Fibroblast of lung (primary cell): ENCODE measurements around the gene TENM3. TPM values are rescaled to one million over a fixed set of nuclear protein-coding genes. Genes with fewer than 3 reads are reported as not detected.

Experiments used
- DNase-seq, 2 donors: peaks; one replicate each; pipeline versions ENCODE4 v3.0.0 to v3.0.0-alpha.2; 2010; ENCODE audit warnings: low read depth in 2 of 2
- H2AFZ ChIP-seq: 2 replicates; pipeline ENCODE4 v1.5.1; 2012; ENCODE audit warnings: low read length, control low read depth, inconsistent platforms
- H3K27ac ChIP-seq: 2 replicates; pipeline ENCODE4 v1.5.1; 2011; ENCODE audit warnings: low read length, control low read depth; ENCODE audit not compliant: insufficient read depth
- H3K27me3 ChIP-seq: 2 replicates; pipeline ENCODE4 v1.5.1; 2011; ENCODE audit warnings: mild to moderate bottlenecking, low read length; ENCODE audit not compliant: control insufficient read depth, insufficient read depth
- H3K36me3 ChIP-seq: 2 replicates; pipeline ENCODE4 v1.5.1; 2011; ENCODE audit warnings: low read length; ENCODE audit not compliant: control insufficient read depth, insufficient read depth
- H3K4me1 ChIP-seq: 2 replicates; pipeline ENCODE4 v1.5.1; 2011; ENCODE audit warnings: low read length; ENCODE audit not compliant: control insufficient read depth, insufficient read depth; ENCODE audit errors: extremely low read depth
- H3K4me2 ChIP-seq: 2 replicates; pipeline ENCODE4 v1.5.1; 2011; ENCODE audit warnings: low read length, control low read depth; ENCODE audit not compliant: insufficient read depth; ENCODE audit errors: extremely low read depth
- H3K4me3 ChIP-seq, 4 experiments: fragments of 200-600 bp in 1 of 4; sonication (generic) in 1 of 4; replicated peaks in 1 of 4; 2 replicates each; pipeline ENCODE4 v1.5.1; 2011 to 2016; ENCODE audit warnings: low read length in 4 of 4, low read depth in 3 of 4, mild to moderate bottlenecking in 3 of 4, control low read depth in 2 of 4, inconsistent platforms in 1 of 4, mixed read lengths in 1 of 4; ENCODE audit not compliant: insufficient read depth in 1 of 4; ENCODE audit errors: control extremely low read depth in 1 of 4
- H3K79me2 ChIP-seq: 2 replicates; pipeline ENCODE4 v1.5.1; 2012; ENCODE audit warnings: mild to moderate bottlenecking, low read length, inconsistent platforms; ENCODE audit not compliant: control insufficient read depth, insufficient read depth
- H3K9ac ChIP-seq: 2 replicates; pipeline ENCODE4 v1.5.1; 2011; ENCODE audit warnings: mild to moderate bottlenecking, low read length, control low read depth; ENCODE audit not compliant: insufficient read depth
- H3K9me3 ChIP-seq: 2 replicates; pipeline ENCODE4 v1.5.1; 2012; ENCODE audit warnings: low read depth, low read length; ENCODE audit not compliant: control insufficient read depth, insufficient read depth
- H4K20me1 ChIP-seq: 2 replicates; pipeline ENCODE4 v1.5.1; 2011; ENCODE audit warnings: low read length; ENCODE audit not compliant: control insufficient read depth, insufficient read depth; ENCODE audit errors: extremely low read depth
- EZH2 ChIP-seq: IDR thresholded peaks from 2 replicates; pipeline ENCODE4 v1.5.1; 2012; ENCODE audit warnings: low read length, control low read depth, mild to moderate bottlenecking; ENCODE audit errors: missing control alignments
- polyA plus RNA-seq, 2 donors: library from polyadenylated mRNA; depleted of rRNA in 1 of 2; stranded (reverse) in 1 of 2; unstranded in 1 of 2; fragments of >200 nt; gene quantifications; 2 replicates each; pipeline ENCODE4 v1.2.1, GENCODE V29; 2011 to 2012; ENCODE audit warnings: missing spikeins in 1 of 2
- total RNA-seq: library from RNA; depleted of rRNA; stranded (reverse); fragments of >200 nt; gene quantifications from 2 replicates; pipeline ENCODE4 v1.2.1, GENCODE V29; 2014
- TF ChIP-seq, protein P1 (sequence below), 2 donors: IDR thresholded peaks in 1 of 2; conservative IDR thresholded peaks in 1 of 2; 1 replicate in 1 of 2; 2 replicates in 1 of 2; pipeline ENCODE4 v1.5.1; 2011 to 2012; ENCODE audit warnings: low read length in 2 of 2, control low read depth in 1 of 2, inconsistent platforms in 1 of 2, low read depth in 1 of 2, mild to moderate bottlenecking in 1 of 2

Gene TENM3
- total and polyA plus RNA-seq, 2 donors (not counting 1 experiment from before 2014, with no cell fraction given) = 2.7 to 3.6 TPM

GRCh38 chr4:182766857-182767250, 523.7 kb downstream of the TENM3 start:
- Histone ChIP-seq H3K4me3 (no peak overlapping the region), H3K27me3 (no peaks in the 10 kb centered on the region), H3K9me3 (no peaks in the 10 kb centered on the region), H4K20me1 (no peaks in the 10 kb centered on the region), H2AFZ (no peak overlapping the region), H3K4me1 (no peaks in the 10 kb centered on the region), H3K4me2 (no peak overlapping the region), H3K27ac (no peak overlapping the region), H3K36me3 (no peaks in the 10 kb centered on the region), H3K9ac (no peak overlapping the region), H3K79me2 (no peaks in the 10 kb centered on the region)
- no peak for DNase-seq
- TF ChIP-seq EZH2 = no peak
- TF ChIP-seq, protein P1, sequence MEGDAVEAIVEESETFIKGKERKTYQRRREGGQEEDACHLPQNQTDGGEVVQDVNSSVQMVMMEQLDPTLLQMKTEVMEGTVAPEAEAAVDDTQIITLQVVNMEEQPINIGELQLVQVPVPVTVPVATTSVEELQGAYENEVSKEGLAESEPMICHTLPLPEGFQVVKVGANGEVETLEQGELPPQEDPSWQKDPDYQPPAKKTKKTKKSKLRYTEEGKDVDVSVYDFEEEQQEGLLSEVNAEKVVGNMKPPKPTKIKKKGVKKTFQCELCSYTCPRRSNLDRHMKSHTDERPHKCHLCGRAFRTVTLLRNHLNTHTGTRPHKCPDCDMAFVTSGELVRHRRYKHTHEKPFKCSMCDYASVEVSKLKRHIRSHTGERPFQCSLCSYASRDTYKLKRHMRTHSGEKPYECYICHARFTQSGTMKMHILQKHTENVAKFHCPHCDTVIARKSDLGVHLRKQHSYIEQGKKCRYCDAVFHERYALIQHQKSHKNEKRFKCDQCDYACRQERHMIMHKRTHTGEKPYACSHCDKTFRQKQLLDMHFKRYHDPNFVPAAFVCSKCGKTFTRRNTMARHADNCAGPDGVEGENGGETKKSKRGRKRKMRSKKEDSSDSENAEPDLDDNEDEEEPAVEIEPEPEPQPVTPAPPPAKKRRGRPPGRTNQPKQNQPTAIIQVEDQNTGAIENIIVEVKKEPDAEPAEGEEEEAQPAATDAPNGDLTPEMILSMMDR (conservative IDR thresholded peaks at IDR 0.05 in 1 of 2, IDR thresholded peaks at IDR 0.05 in 1 of 2; ENCODE audit: low read depth in 1 of 2, low read length in 2 of 2) = no peak

DNA sequence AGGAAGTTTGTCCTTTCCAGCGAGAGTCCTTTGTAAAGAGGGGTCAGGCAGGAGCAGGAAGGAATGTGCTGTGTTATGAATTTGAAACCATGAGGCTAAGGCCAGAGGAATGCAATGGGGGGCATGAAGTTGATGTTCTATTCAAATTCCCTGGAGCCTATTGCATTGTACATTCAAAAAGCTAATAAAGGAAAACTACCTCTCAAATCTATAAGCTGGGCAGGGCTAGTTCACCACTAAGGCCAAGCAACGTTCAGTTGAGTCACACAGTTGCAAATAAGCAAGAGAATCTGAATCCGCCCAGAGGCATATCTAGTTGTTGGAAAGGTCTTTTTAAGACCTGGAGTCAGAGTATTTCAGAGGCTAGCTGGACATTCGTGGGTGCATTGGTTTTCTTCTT, 525.6 kb downstream of the TENM3 start:
- peak in 1 of 2 donors; percentile 49 for DNase-seq
- H3K36me3 ChIP-seq = no peaks in the 10 kb centered on the region
- no peak for TF ChIP-seq EZH2
- TF ChIP-seq, protein P1 (conservative IDR thresholded peaks at IDR 0.05 in 1 of 2, IDR thresholded peaks at IDR 0.05 in 1 of 2; ENCODE audit: low read depth in 1 of 2, low read length in 2 of 2) = no peak
- H3K9me3 ChIP-seq = no peaks in the 10 kb centered on the region
- H3K4me3 ChIP-seq = no peak overlapping the region
- no peaks in the 10 kb centered on the region for H3K27me3 ChIP-seq
- H3K9ac ChIP-seq = no peak overlapping the region
- no peaks in the 10 kb centered on the region for H3K4me1 ChIP-seq
- no peak overlapping the region for H2AFZ ChIP-seq
- H3K4me2 ChIP-seq = no peak overlapping the region
- no peaks in the 10 kb centered on the region for H3K79me2 ChIP-seq
- H4K20me1 ChIP-seq = no peaks in the 10 kb centered on the region
- H3K27ac ChIP-seq = no peak overlapping the region

- no peaks in the 10 kb centered on the region for H3K4me1 ChIP-seq
- H3K36me3 ChIP-seq = no peaks in the 10 kb centered on the region
- no peak for TF ChIP-seq EZH2
- TF ChIP-seq, protein P1 (conservative IDR thresholded peaks at IDR 0.05 in 1 of 2, IDR thresholded peaks at IDR 0.05 in 1 of 2; ENCODE audit: low read depth in 1 of 2, low read length in 2 of 2) = no peak
- H2AFZ ChIP-seq = no peak overlapping the region
- no peaks in the 10 kb centered on the region for H3K79me2 ChIP-seq
- no peak overlapping the region for H3K4me3 ChIP-seq
- H4K20me1 ChIP-seq = no peaks in the 10 kb centered on the region
- DNase-seq = no peak
- no peaks in the 10 kb centered on the region for H3K9me3 ChIP-seq
- H3K9ac ChIP-seq = no peak overlapping the region
- H3K27me3 ChIP-seq = no peaks in the 10 kb centered on the region
- H3K27ac ChIP-seq = no peak overlapping the region
- H3K4me2 ChIP-seq = no peak overlapping the region
Measured at GRCh38 chr4:182770259-182770995, 527.2 kb downstream of the TENM3 start.
